ENCODE results near the gene ETHE1. TPM values are rescaled to one million over a fixed set of nuclear protein-coding genes. Genes with fewer than 3 reads are reported as not detected.

Gene ETHE1
- polyA plus RNA-seq, 1 experiment: 104 TPM

- no peak for DNase-seq (ENCODE audit: low read depth, low spot score)
- Histone ChIP-seq H3K4me3 (ENCODE audit: low read depth, low read length) (no peak overlapping the region), H3K9me3 (ENCODE audit: control insufficient read depth, insufficient read depth, low read length) (no peaks in the 10 kb centered on the region; the same call in 1 of the 2 replicates), H3K27ac (ENCODE audit: low read depth, low read length) (no peak overlapping the region), H3K27me3 (ENCODE audit: control insufficient read depth, insufficient read depth, low read length) (no peaks in the 10 kb centered on the region)
- ChIA-PET CTCF (no interaction called here), POLR2A (interaction anchor here (0.6 kb wide), 1 partner anchor 9 kb away, joined by 4 read pairs; no protein-coding TSS in a partner anchor)
- TF ChIP-seq CTCF (IDR thresholded peaks at IDR 0.05; ENCODE audit: low read depth, low read length): no peak
These were observed 40.6 kb downstream of the ETHE1 start for GRCh38 chr19:43486412-43486811.

GRCh38 chr19:43485951-43486350 lies 41.0 kb downstream of the ETHE1 start:
- H3K9me3 ChIP-seq (ENCODE audit: control insufficient read depth, insufficient read depth, low read length): no peaks in the 10 kb centered on the region; the same call in 1 of the 2 replicates
- DNase-seq (ENCODE audit: low read depth, low spot score): no peak
- CTCF ChIA-PET: no interaction called here
- POLR2A ChIA-PET: interaction anchor here (0.6 kb wide), 1 partner anchor 8 kb away, joined by 4 read pairs; no protein-coding TSS in a partner anchor
- H3K27ac ChIP-seq (ENCODE audit: low read depth, low read length): no peak overlapping the region
- TF ChIP-seq CTCF (IDR thresholded peaks at IDR 0.05; ENCODE audit: low read depth, low read length): no peak
- no peaks in the 10 kb centered on the region for H3K27me3 ChIP-seq (ENCODE audit: control insufficient read depth, insufficient read depth, low read length)
- H3K4me3 ChIP-seq (ENCODE audit: low read depth, low read length): no peak overlapping the region

GRCh38 chr19:43483281-43483680 lies 43.7 kb downstream of the ETHE1 start:
- TF ChIP-seq CTCF (IDR thresholded peaks at IDR 0.05; ENCODE audit: low read depth, low read length): no peak
- Histone ChIP-seq H3K9me3 (ENCODE audit: control insufficient read depth, insufficient read depth, low read length) (no peaks in the 10 kb centered on the region; the same call in 1 of the 2 replicates), H3K27me3 (ENCODE audit: control insufficient read depth, insufficient read depth, low read length) (no peaks in the 10 kb centered on the region), H3K27ac (ENCODE audit: low read depth, low read length) (no peak overlapping the region), H3K4me3 (ENCODE audit: low read depth, low read length) (no peak overlapping the region)
- ChIA-PET CTCF (interaction anchor here (1.6 to 3.3 kb wide), 2 partner anchors 36 kb away, joined by 5 to 12 read pairs; no protein-coding TSS in a partner anchor), POLR2A (interaction anchor here (1.4 kb wide), 1 partner anchor 21 kb away, joined by 3 read pairs; the partner anchor contains the start of gene PHLDB3)
- no peak for DNase-seq (ENCODE audit: low read depth, low spot score)

GRCh38 chr19:43482193-43482592 lies 44.8 kb downstream of the ETHE1 start:
- H3K9me3 ChIP-seq (ENCODE audit: control insufficient read depth, insufficient read depth, low read length): no peaks in the 10 kb centered on the region; the same call in 1 of the 2 replicates
- no peaks in the 10 kb centered on the region for H3K27me3 ChIP-seq (ENCODE audit: control insufficient read depth, insufficient read depth, low read length)
- H3K27ac ChIP-seq (ENCODE audit: low read depth, low read length): no peak overlapping the region
- ChIA-PET CTCF (interaction anchor here (1.6 to 3.3 kb wide), 2 partner anchors 35 to 37 kb away, joined by 5 to 12 read pairs; no protein-coding TSS in a partner anchor), POLR2A (interaction anchor here (0.8 to 1.4 kb wide), 2 partner anchors 19 to 22 kb away, joined by 3 read pairs; partner anchors contain the start of gene PHLDB3)
- H3K4me3 ChIP-seq (ENCODE audit: low read depth, low read length): no peak overlapping the region
- TF ChIP-seq CTCF (IDR thresholded peaks at IDR 0.05; ENCODE audit: low read depth, low read length): no peak
- no peak for DNase-seq (ENCODE audit: low read depth, low spot score)

GRCh38 chr19:43481701-43482100 lies 45.3 kb downstream of the ETHE1 start:
- ChIA-PET POLR2A (no interaction called here), CTCF (interaction anchor here (3.3 kb wide), 1 partner anchor 35 kb away, joined by 12 read pairs; no protein-coding TSS in a partner anchor)
- no peak for TF ChIP-seq CTCF (IDR thresholded peaks at IDR 0.05; ENCODE audit: low read depth, low read length)
- no peak overlapping the region for H3K27ac ChIP-seq (ENCODE audit: low read depth, low read length)
- DNase-seq (ENCODE audit: low read depth, low spot score): no peak
- H3K9me3 ChIP-seq (ENCODE audit: control insufficient read depth, insufficient read depth, low read length): no peaks in the 10 kb centered on the region; the same call in 1 of the 2 replicates
- H3K27me3 ChIP-seq (ENCODE audit: control insufficient read depth, insufficient read depth, low read length): no peaks in the 10 kb centered on the region
- H3K4me3 ChIP-seq (ENCODE audit: low read depth, low read length): no peak overlapping the region

All from AG04450 (cell line).